GM21723 (cell line): ENCODE data around the gene CA5A.

ENCODE experiments used
- ATAC-seq: cut with Tn5 transposase; IDR thresholded peaks from one replicate; pipeline ENCODE4 v1.9.1; 2021; ENCODE audit warnings: mild to moderate bottlenecking, moderate library complexity; ENCODE audit not compliant: unreplicated experiment

CA5A gene

DNA sequence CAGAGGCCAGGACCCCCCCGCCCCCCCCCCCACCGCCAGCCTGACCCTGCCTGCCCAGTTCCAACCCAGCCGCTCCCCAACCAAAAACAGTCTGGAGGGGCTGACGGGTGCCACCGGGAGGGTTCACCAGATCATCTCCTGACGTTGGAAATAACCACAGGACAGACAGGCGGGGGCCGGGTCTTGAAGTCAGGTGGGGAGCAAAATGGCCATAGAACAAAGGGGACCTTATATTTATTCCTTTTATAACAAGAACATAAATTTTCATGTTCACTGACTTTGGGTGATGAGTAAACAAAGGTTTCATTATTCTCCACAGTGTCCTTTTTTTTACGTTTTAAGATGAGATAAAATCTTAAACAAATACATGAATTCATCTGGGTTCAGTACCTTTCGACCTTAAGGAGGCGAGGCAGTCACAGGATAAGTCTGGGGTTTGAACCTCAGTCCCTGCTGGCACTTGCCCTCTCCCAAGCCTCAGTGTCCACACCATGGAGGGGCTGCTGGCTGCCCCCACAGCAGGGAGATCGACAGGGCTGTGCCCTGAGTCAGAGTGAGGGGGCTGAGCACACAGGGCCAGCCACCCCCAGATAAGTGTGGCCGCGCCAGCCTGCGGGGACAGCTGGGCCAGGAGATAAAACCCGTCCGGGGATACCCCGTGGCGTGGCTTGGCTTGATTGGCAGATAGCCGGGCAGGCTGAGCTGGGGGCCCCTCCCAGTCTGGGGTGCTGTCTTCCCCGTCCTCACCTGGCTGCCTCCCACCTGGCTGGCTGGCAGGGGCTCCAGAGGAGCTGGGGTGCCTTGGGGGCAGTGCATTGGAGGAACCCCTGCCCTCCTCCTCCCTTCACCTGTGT, 82.0 kb downstream of the CA5A start:
- ATAC-seq, result no peak

GRCh38 chr16:87853411-87854052, 82.8 kb downstream of the CA5A start:
- ATAC-seq, result peak; percentile 67

- no peak for ATAC-seq
Observed at GRCh38 chr16:87851601-87852000, 84.7 kb downstream of the CA5A start.

DNA sequence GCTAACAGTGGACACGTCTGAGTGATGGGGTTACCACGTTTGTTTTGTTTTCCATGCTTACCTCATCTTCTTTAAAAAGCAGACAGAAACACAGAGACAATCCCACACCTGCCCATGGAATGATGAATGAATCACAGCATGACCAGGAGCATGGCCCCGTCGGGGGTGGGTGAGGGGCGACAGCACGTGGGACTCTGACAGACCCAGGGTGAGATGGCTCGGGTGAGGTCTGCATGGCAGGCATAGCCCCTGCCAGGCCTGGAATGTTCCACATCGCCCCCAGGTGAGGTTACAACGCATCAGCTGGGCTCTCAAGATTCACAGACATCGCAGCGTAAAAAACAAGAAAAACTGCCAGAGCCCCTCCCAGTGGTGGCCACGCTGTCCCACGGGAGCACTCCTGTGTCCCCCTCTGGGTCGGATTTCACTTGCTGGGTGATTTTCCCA, 85.2 kb downstream of the CA5A start:
- no peak for ATAC-seq

DNA sequence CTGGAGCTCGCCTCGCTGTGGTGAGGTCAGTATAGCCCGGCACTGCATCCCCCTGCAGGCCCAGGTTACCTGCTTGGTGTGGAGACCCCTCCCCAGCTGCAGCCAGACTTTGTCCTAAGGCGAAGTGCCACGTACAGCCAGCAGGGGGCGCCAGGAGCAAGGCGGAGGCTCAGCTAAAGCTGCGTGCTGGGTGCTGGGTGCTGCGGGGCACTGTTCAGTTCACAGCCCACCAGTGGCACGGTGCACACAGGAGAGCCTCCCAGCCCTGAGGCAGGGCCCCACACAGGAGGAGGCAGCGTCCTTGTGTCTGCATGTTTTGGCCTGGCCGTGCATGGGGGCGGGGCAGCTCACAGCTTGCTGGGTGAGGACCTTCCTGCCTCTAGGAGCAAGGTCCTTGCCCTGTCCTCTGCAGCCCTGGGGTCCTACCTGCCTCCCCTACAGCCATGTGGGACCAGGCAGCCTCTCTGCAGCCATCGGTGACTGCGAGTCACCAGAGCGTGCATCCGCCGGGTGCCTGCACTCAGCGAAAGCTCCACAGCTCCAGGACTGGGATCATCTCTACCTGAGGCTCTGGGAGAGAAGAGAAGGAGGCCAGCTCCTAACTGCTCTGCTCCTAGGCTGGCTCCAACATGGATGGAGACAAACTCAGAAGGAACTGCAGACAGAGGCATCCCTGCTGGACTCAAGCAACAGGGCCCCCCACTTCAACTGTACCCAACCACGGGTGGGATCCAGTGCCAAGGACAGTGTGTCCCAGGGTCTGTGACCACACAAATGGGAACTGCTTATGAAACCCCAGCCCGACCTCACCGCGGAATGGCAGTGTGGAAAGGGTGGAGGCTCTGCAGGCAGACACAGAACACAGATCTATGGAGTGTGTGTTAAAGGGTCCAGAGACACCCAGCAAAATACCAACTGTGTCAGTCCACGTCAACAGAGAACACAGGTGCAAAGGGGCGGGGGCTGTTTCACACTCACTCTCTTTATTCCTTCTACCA, 86.0 kb downstream of the CA5A start:
- ATAC-seq, result no peak

DNA sequence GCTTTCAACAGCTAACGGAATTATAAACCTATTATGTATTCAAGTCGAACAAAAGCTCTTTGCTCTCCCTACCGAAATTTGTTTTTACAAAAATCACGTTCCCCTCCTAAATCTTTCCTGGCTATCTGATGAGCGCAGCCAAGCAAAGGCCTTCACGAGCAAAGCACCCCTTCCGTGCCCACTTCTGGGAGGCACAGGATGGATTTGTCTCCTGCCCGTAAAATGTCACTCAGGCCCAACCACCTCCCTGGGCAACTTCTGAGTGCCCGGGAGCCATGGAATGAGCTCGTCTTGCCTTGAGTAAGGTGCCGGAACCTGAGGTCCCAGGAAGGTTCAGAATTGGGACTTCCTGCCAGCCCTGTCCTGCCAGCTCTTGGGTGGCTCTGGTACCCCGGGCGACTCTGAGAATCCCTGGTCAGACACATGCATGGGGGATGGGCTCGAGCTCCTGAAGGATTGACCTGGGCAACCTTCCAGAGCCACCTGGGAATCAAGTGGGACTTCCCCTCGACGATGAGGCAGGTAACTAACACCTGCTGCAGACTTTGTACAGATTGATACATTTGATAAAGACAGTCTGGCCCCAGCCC, 86.8 kb downstream of the CA5A start:
- ATAC-seq, result no peak

- ATAC-seq, result no peak
Observed at GRCh38 chr16:87848676-87849345, 87.5 kb downstream of the CA5A start.

DNA sequence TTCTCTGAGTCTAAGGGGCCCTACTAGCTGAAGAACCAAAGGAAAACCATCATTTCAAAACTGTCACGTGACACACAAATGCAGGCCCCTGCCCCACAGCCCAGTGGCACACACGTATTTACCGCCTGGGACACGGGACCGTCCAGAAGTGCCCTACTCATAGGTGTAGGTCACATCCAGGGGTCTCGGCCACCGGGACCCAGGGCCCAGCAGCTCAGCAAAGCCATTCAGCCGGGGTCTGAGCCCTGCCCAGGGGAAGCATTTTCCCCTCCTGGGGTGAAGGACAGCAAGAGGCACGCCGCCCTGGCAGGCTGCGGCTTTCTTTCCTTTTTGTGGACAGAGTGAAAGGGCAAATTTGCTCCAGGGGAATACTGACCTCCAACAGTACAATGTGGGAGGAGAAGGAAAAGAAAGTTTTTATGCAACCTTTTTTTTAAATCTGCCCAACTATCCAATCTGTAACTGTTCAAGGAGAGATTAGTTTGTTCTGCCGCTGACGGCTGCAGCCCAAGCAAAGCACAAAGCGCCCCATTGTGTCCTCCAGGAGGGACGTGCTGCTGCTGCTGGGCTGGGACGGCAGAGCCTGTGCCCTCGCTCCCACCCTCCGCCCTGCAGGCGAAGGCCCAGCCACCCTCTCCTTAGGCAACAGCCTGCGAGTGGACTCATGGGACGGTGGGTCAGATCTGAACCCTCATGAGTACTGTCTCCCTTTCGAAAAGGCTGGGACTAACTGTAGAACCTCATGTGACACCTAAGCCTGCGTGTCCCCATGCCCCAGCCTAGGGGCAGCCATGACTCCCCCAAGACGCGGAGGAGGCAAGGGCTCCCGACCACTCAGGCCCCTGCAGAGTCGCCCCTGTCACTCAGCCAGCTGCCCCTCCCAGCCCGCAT, 88.3 kb downstream of the CA5A start:
- no peak for ATAC-seq

DNA sequence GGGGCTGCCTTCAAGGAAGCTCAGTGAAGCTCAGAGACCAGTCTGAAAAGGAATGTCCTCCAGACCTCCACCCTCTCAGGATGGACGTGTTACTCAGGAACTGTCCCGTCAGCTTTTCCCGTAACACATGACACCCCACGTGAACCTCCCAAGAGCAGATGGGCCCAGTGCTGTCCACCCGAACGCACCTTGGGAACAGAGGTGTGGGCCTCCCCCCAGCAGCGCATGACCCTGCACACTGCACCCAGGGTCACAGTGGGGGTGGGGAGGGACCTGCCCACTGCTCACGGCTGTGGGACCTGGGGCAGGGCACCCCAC, 88.9 kb downstream of the CA5A start:
- ATAC-seq, result no peak

- ATAC-seq, result no peak
Observed at GRCh38 chr16:87846705-87847466, 89.4 kb downstream of the CA5A start.

DNA sequence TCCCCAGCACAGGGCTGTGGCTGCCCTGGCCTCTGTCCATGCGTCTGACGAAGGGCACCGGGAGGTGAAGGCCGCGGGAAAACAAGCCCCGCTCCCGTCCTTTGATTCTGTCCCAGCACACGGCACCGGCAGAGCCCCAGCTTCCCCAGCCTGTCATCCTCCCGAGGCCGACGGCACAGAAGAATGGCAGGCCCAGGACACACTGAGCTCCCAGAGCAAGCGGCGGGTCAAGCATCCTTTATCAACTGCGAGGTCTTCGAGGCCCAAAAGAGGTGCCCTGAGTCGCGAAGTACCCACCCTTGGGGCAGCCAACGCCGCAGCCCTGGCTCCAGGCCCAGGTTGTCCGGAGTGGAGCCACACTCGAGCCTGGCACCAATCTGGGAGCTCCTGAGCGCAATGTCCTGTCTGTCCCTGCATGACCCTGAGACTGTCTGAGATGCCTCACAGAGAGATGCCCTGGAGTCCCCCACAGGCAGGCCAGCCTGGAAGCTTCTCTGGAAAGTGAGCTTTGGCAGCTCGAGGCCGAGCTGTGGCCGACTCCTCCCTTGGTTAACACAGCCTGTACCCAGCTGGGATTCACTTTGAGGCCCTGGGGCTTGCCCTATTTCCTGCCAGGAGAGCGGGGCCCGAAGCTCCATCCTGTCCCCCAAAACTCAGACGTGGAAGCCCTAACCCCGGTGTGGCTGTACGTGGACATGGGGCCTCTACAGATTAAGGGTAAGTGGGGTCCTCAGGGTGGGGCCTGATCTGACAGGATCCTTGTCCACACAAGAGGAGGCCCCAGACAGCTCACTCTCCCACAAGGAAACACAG, 90.3 kb downstream of the CA5A start:
- ATAC-seq, result no peak

- no peak for ATAC-seq
Observed at GRCh38 chr16:87845213-87845612, 91.1 kb downstream of the CA5A start.

DNA sequence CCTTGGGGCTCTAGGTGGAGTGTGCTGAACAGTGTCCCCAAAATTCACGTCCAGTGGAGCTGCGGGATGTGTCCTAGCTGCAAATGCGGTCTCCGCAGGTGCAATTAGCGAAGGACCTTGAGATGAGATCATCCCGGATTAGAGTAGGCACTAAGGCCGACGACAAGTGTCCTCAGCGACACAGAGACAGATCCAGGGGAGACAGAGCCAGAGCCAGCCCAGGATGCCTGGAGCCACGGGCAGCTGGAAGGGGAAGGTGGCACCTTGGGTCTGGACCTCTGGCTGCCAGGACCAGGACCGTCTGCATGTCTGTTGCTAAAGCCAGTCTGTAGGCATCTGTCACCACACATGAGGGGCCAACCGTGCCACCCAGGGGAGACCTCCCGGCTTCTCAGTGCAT, 91.5 kb downstream of the CA5A start:
- no peak for ATAC-seq

DNA sequence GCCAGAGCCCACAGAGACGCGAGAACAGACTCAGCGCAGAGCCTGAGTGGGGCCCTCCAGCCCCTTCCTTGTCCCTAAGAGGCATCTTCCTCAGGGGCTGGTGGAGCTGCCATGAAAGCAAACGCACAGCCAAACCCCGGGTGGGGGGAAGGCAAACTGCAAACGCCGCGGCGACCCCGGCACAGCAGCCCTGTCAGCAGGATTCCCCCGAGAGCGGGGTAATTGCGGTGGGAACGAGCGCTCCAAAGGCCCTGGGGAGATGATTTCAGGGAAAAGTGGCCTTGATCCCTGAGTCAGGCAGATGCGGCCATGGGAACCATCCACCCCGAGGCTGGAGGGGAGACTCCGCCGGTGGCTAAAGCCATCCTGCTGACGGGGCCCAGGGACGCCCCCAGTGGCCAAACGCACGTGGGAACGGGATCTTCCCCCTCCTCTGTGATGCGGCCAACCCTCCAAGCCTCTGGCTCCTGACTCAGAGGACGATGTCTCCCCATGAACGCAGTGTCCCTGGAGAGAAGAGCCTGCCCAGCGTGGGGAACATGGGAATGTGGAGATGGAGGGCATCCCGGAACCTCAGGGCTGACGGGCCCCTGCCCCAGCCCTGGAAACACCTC, 92.1 kb downstream of the CA5A start:
- no peak for ATAC-seq

GRCh38 chr16:87843678-87844105, 92.6 kb downstream of the CA5A start:
- no peak for ATAC-seq

- no peak for ATAC-seq
Observed at GRCh38 chr16:87842209-87842869, 94.0 kb downstream of the CA5A start.
